Osteocyte (in vitro differentiated cells): ENCODE data around the gene SLC35F3. TPM values are rescaled to one million over a fixed set of nuclear protein-coding genes. Genes with fewer than 3 reads are reported as not detected.

ENCODE experiments used
- DNase-seq: peaks from one replicate; pipeline ENCODE4 v3.0.0; 2021; ENCODE audit warnings: mixed read lengths; ENCODE audit not compliant: unreplicated experiment; ENCODE audit errors: extremely low spot score
- H3K27ac Mint-ChIP-seq: one replicate; pipeline ENCODE4 v1.8.0; 2021; ENCODE audit warnings: mild to moderate bottlenecking, mixed read lengths; ENCODE audit not compliant: unreplicated experiment
- H3K27me3 Mint-ChIP-seq: one replicate; pipeline ENCODE4 v1.8.0; 2021; ENCODE audit warnings: mixed read lengths; ENCODE audit not compliant: unreplicated experiment
- H3K36me3 Mint-ChIP-seq: one replicate; pipeline ENCODE4 v1.8.0; 2021; ENCODE audit warnings: mixed read lengths; ENCODE audit not compliant: unreplicated experiment
- H3K4me1 Mint-ChIP-seq: one replicate; pipeline ENCODE4 v1.8.0; 2021; ENCODE audit warnings: mixed read lengths; ENCODE audit not compliant: unreplicated experiment
- H3K4me3 Mint-ChIP-seq: one replicate; pipeline ENCODE4 v1.8.0; 2021; ENCODE audit warnings: mild to moderate bottlenecking, moderate library complexity, mixed read lengths; ENCODE audit not compliant: unreplicated experiment
- H3K9me3 Mint-ChIP-seq: one replicate; pipeline ENCODE4 v1.8.0; 2021; ENCODE audit warnings: mixed read lengths; ENCODE audit not compliant: unreplicated experiment
- CTCF ChIP-seq: fragments of 200-600 bp; sonication (generic); IDR thresholded peaks from 2 replicates; pipeline ENCODE4 v1.5.0; 2021; ENCODE audit warnings: antibody characterized with exemption, mild to moderate bottlenecking, moderate library complexity
- total RNA-seq: library from RNA; stranded (reverse); gene quantifications from 2 replicates; pipeline ENCODE4 v1.2.1, GENCODE V29; 2021

Gene SLC35F3
- total RNA-seq, 1 donor from 2014 or later = not detected

GRCh38 chr1:234107416-234108021 is 203.0 kb downstream of the SLC35F3 start:
- DNase-seq = no peak
- peaks cover 11% of the 10 kb centered on the region for H3K27me3 Mint-ChIP-seq
- H3K36me3 Mint-ChIP-seq = no peaks in the 10 kb centered on the region
- no peaks in the 10 kb centered on the region for H3K9me3 Mint-ChIP-seq
- no peak overlapping the region for H3K4me3 Mint-ChIP-seq
- TF ChIP-seq CTCF = no peak
- no peak overlapping the region for H3K27ac Mint-ChIP-seq
- H3K4me1 Mint-ChIP-seq = peaks cover 1% of the 10 kb centered on the region

- Mint-ChIP-seq H3K9me3 (no peaks in the 10 kb centered on the region), H3K27me3 (peaks cover 11% of the 10 kb centered on the region), H3K4me3 (no peak overlapping the region), H3K4me1 (peaks cover 1% of the 10 kb centered on the region), H3K36me3 (no peaks in the 10 kb centered on the region), H3K27ac (no peak overlapping the region)
- no peak for TF ChIP-seq CTCF
- DNase-seq = no peak
Measured at GRCh38 chr1:234108921-234109320, 204.4 kb downstream of the SLC35F3 start.

- H3K9me3 Mint-ChIP-seq = no peaks in the 10 kb centered on the region
- peaks cover 11% of the 10 kb centered on the region for H3K27me3 Mint-ChIP-seq
Measured at GRCh38 chr1:234109840-234110239, 205.4 kb downstream of the SLC35F3 start.

GRCh38 chr1:234111458-234112142 is 207.1 kb downstream of the SLC35F3 start:
- no peak for DNase-seq
- H3K4me3 Mint-ChIP-seq = no peak overlapping the region
- TF ChIP-seq CTCF = peak; percentile 8
- no peaks in the 10 kb centered on the region for H3K36me3 Mint-ChIP-seq
- peaks cover 6% of the 10 kb centered on the region for H3K4me1 Mint-ChIP-seq
- H3K27me3 Mint-ChIP-seq = peaks cover 23% of the 10 kb centered on the region
- no peak overlapping the region for H3K27ac Mint-ChIP-seq
- no peaks in the 10 kb centered on the region for H3K9me3 Mint-ChIP-seq

More at GRCh38 chr1:234109840-234110239, 205.4 kb downstream of the SLC35F3 start:
- no peak for TF ChIP-seq CTCF
- H3K27ac Mint-ChIP-seq = no peak overlapping the region
- no peaks in the 10 kb centered on the region for H3K36me3 Mint-ChIP-seq
- DNase-seq = no peak
- peaks cover 3% of the 10 kb centered on the region for H3K4me1 Mint-ChIP-seq
- no peak overlapping the region for H3K4me3 Mint-ChIP-seq

- peak; percentile 76 for TF ChIP-seq CTCF
- Mint-ChIP-seq H3K4me1 (peaks cover 6% of the 10 kb centered on the region), H3K9me3 (no peaks in the 10 kb centered on the region), H3K27me3 (peaks cover 21% of the 10 kb centered on the region), H3K27ac (no peak overlapping the region), H3K36me3 (no peaks in the 10 kb centered on the region), H3K4me3 (no peak overlapping the region)
- no peak for DNase-seq
Measured at GRCh38 chr1:234114648-234115307, 210.3 kb downstream of the SLC35F3 start.
